HepG2 (cell line): ENCODE results near the gene PGAP3. TPM values are rescaled to one million over a fixed set of nuclear protein-coding genes. Genes with fewer than 3 reads are reported as not detected.

Experiments
- ATAC-seq: fragments of 200-7000 bp; cut with Tn5 transposase; 3 replicates; pipeline ENCODE4 v1.9.1; 2020; ENCODE audit warnings: mild to moderate bottlenecking, moderate library complexity
- BruUV-seq: library from RNA; stranded (reverse); fragments of 400-500 nt; replicated peaks from 2 replicates; lab custom pipeline; 2021; lab: Mats Ljungman, UMichigan
- CTCF ChIA-PET: fragments of 300-600 bp; formaldehyde crosslinking; extraction: SDS; loops from one replicate; lab custom pipeline; 2021; ENCODE audit warnings: low total read pairs, inconsistent platforms, low intra/inter-chr PET ratio; lab: Yijun Ruan, JAX
- POLR2A ChIA-PET: fragments of 350-600 bp; sonication (Branson Sonifier 250); formaldehyde crosslinking; loops from one replicate; lab custom pipeline; 2020; ENCODE audit warnings: antibody characterized with exemption, inconsistent platforms; lab: Yijun Ruan, JAX
- DNase-seq: peaks from one replicate; pipeline ENCODE4 v3.0.0-alpha.2; 2015; ENCODE audit warnings: low spot score
- FAIRE-seq: peaks from 3 replicates; lab custom pipeline; 2011; peaks lifted over from hg19 to GRCh38; lab: Jason Lieb, UNC
- H2AFZ ChIP-seq: one replicate; pipeline ENCODE4 v1.6.1; 2011; ENCODE audit warnings: low read length, inconsistent platforms
- H3K27ac ChIP-seq: fragments of 300-600 bp; 3 replicates; pipeline ENCODE4 v1.8.0; 2011; ENCODE audit warnings: mixed run types, mild to moderate bottlenecking, mixed read lengths, low read length, inconsistent platforms; ENCODE audit not compliant: insufficient read depth; ENCODE audit errors: extremely low read length
- H3K27me3 ChIP-seq, 2 experiments: fragments of 200-600 bp in 1 of 2; 2 replicates in 1 of 2; 3 replicates in 1 of 2; pipeline versions ENCODE4 v1.6.0 to v1.8.0; 2011; ENCODE audit warnings: low read length in 2 of 2, mild to moderate bottlenecking in 2 of 2, moderate library complexity in 2 of 2, inconsistent platforms in 1 of 2; ENCODE audit not compliant: insufficient read depth in 2 of 2, control insufficient read depth in 1 of 2
- H3K36me3 ChIP-seq, 2 experiments: fragments of 200-600 bp in 1 of 2; replicated peaks in 1 of 2; 2 replicates in 1 of 2; 3 replicates in 1 of 2; pipeline versions ENCODE4 v1.5.1 to v1.8.0; 2011; ENCODE audit warnings: low read length in 2 of 2, inconsistent platforms in 1 of 2; ENCODE audit not compliant: insufficient read depth in 2 of 2, control insufficient read depth in 1 of 2
- H3K4me1 ChIP-seq: 2 replicates; pipeline ENCODE4 v1.5.1; 2012; ENCODE audit warnings: low read length, inconsistent platforms; ENCODE audit not compliant: insufficient read depth
- H3K4me2 ChIP-seq: 2 replicates; pipeline ENCODE4 v1.6.0; 2011; ENCODE audit warnings: low read depth, low read length, inconsistent platforms
- H3K4me3 ChIP-seq, 3 experiments: fragments of 200-600 bp in 1 of 3; sonication (generic), shearing (Covaris generic) in 1 of 3; replicated peaks in 1 of 3; 2 replicates each; pipeline ENCODE4 v1.5.1; 2011 to 2016; ENCODE audit warnings: low read length in 3 of 3, inconsistent platforms in 2 of 3, low read depth in 2 of 3, mild to moderate bottlenecking in 2 of 3, control low read depth in 1 of 3, mixed read lengths in 1 of 3; ENCODE audit not compliant: insufficient read depth in 1 of 3
- H3K79me2 ChIP-seq: one replicate; pipeline ENCODE4 v1.6.1; 2011; ENCODE audit warnings: low read length, inconsistent platforms; ENCODE audit not compliant: insufficient read depth
- H3K9ac ChIP-seq: 2 replicates; pipeline ENCODE4 v1.6.0; 2011; ENCODE audit warnings: mild to moderate bottlenecking, low read depth, low read length, inconsistent platforms; ENCODE audit not compliant: insufficient read depth
- H3K9me3 ChIP-seq: 2 replicates; pipeline ENCODE4 v1.5.1; 2012; ENCODE audit warnings: mild to moderate bottlenecking, low read length
- H4K20me1 ChIP-seq: 2 replicates; pipeline ENCODE4 v1.6.0; 2011; ENCODE audit warnings: inconsistent platforms, mild to moderate bottlenecking, low read length, moderate library complexity; ENCODE audit not compliant: insufficient read depth
- ATF4 ChIP-seq, 2 experiments: fragments of 450-650 bp in 1 of 2; sonication (generic) in 1 of 2; formaldehyde crosslinking; IDR thresholded peaks; 2 replicates each; pipeline versions ENCODE4 v1.5.0 to v1.8.0; 2020 to 2022; ENCODE audit warnings: mild to moderate bottlenecking in 1 of 2, missing genetic modification reagents in 1 of 2
- EED ChIP-seq: sonication (generic); formaldehyde crosslinking; IDR thresholded peaks from 2 replicates; pipeline ENCODE4 v1.5.0; 2020; ENCODE audit warnings: mild to moderate bottlenecking, missing genetic modification reagents
- IRF2 ChIP-seq: IDR thresholded peaks from 2 replicates; pipeline ENCODE4 v1.6.1; 2018; ENCODE audit warnings: missing genetic modification reagents, missing compliant biosample characterization
- MLLT10 ChIP-seq: sonication (generic); formaldehyde crosslinking; IDR thresholded peaks from 2 replicates; pipeline ENCODE4 v1.4.0; 2020; ENCODE audit warnings: missing genetic modification reagents
- PAX8 ChIP-seq: sonication (generic); formaldehyde crosslinking; IDR thresholded peaks from 2 replicates; pipeline ENCODE4 v1.8.0; 2022; ENCODE audit warnings: mild to moderate bottlenecking, missing genetic modification reagents, borderline replicate concordance
- SAFB2 ChIP-seq: sonication (generic); formaldehyde crosslinking; IDR thresholded peaks from 2 replicates; pipeline ENCODE4 v1.5.1; 2020; ENCODE audit warnings: missing genetic modification reagents, low read depth, mild to moderate bottlenecking, borderline replicate concordance
- SNRNP70 ChIP-seq: fragments of 200-400 bp; formaldehyde crosslinking; IDR thresholded peaks from 2 replicates; pipeline ENCODE4 v1.6.1; 2017; ENCODE audit warnings: mild to moderate bottlenecking, low read depth, low read length, moderate library complexity
- SOX5 ChIP-seq: IDR thresholded peaks from 2 replicates; pipeline ENCODE4 v1.6.1; 2016; ENCODE audit warnings: borderline replicate concordance
- USF2 ChIP-seq, 2 experiments: sonication (generic) in 1 of 2; formaldehyde crosslinking in 1 of 2; IDR thresholded peaks; 2 replicates each; pipeline versions ENCODE4 v1.5.1 to v1.6.1; 2011 to 2020; ENCODE audit warnings: borderline replicate concordance in 1 of 2, low read depth in 1 of 2, low read length in 1 of 2, mild to moderate bottlenecking in 1 of 2, missing genetic modification reagents in 1 of 2, moderate library complexity in 1 of 2
- ZNF577 ChIP-seq: sonication (generic); formaldehyde crosslinking; IDR thresholded peaks from 2 replicates; pipeline ENCODE4 v1.4.0; 2020; ENCODE audit warnings: mild to moderate bottlenecking, low read depth, missing genetic modification reagents, borderline replicate concordance
- ZNF891 ChIP-seq: sonication (generic); formaldehyde crosslinking; IDR thresholded peaks from 2 replicates; pipeline ENCODE4 v1.5.0; 2020; ENCODE audit warnings: mild to moderate bottlenecking, missing genetic modification reagents
- WGBS: methylation state at CpG from one replicate; pipeline ENCODE4 v1.1.6; 2017; ENCODE audit warnings: low lambda C conversion rate; 5-methylcytosine and 5-hydroxymethylcytosine counted together
- in situ Hi-C: cut with HindIII; loops from 2 replicates; pipeline ENCODE4 v1.10.0; 2017; ENCODE audit warnings: low pct_unique_long_range_greater_than_20kb; ENCODE audit not compliant: extremely low pct_ligation_motif_present
- intact Hi-C: fragments of 100-400 bp; cut with micrococcal nuclease; formaldehyde crosslinking; loops from one replicate; pipeline ENCODE4 v1.10.0; 2022; ENCODE audit not compliant: unreplicated experiment
- polyA plus RNA-seq, 8 experiments: library from polyadenylated mRNA; depleted of rRNA in 3 of 8; stranded (reverse) in 7 of 8; unstranded in 1 of 8; fragments of >200 nt; fragmentation: Illumina TruSeq in 4 of 8; extraction: Trizol in 4 of 8; gene quantifications; 2 replicates each; pipeline versions ENCODE4 v1.2.1 to v1.2.3, GENCODE V29; 2011 to 2016; ENCODE audit warnings: low read depth in 4 of 8, missing spikeins in 1 of 8, mixed read lengths in 1 of 8; ENCODE audit not compliant: insufficient read depth in 1 of 8
- total RNA-seq, 5 experiments: library from RNA; depleted of rRNA; stranded (reverse); fragments of >200 nt; fragmentation: Illumina TruSeq; extraction: Trizol; gene quantifications; 2 replicates each; pipeline ENCODE4 v1.2.3, GENCODE V29; 2016; ENCODE audit warnings: low read depth in 1 of 5

Gene PGAP3
- total and polyA plus RNA-seq, 2 of the 13 experiments (the other 11 are each of a cell fraction or from before 2014, with no cell fraction given) = 11.9 to 14.6 TPM

DNA sequence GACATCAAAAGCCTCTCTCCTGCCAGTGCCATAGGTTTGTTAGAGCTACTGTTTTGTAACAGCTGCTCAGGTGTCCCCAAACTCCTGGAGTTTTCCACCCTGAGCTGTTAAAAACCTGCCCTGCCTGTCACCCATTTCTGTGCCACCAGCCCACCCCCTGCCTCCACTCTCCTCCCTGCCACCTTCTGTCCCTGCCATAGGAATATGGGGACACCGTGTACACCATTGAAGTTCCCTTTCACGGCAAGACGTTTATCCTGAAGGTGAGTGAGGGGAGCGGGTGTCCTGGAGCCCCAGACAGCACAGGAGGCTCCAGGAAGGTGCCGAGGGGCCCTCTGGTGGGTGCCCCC, 27.9 kb downstream of the PGAP3 start:
- no TSS peak for BruUV-seq
- DNase-seq (no peak), FAIRE-seq (no peak), ATAC-seq (no peak)
- Histone ChIP-seq H2AFZ (no peak overlapping the region), H4K20me1 (no peaks in the 10 kb centered on the region), H3K4me2 (no peak overlapping the region), H3K79me2 (no peaks in the 10 kb centered on the region), H3K4me3 (no peak overlapping the region), H3K27me3 (no peaks in the 10 kb centered on the region), H3K4me1 (peaks cover 21% of the 10 kb centered on the region), H3K36me3 (peaks cover 22 to 27% of the 10 kb centered on the region in 2 experiments; a peak in 4 of 5 replicates), H3K27ac (no peak overlapping the region), H3K9ac (no peak overlapping the region), H3K9me3 (no peaks in the 10 kb centered on the region)
- intact Hi-C loops = no loop called here
- TF ChIP-seq ZNF577 (CRISPR knock-in tag) (no peak), SNRNP70 (no peak), IRF2 (CRISPR knock-in tag) (no peak), PAX8 (CRISPR knock-in tag) (no peak), SOX5 (CRISPR knock-in tag) (no peak), ATF4 (CRISPR knock-in tag; IDR thresholded peaks at IDR 0.05) (no peak), EED (CRISPR knock-in tag) (no peak), SAFB2 (CRISPR knock-in tag) (no peak), MLLT10 (CRISPR knock-in tag) (no peak), ZNF891 (CRISPR knock-in tag) (no peak), USF2 (IDR thresholded peaks at IDR 0.05; ENCODE audit: low read depth, low read length) (no peak), USF2 (CRISPR knock-in tag; IDR thresholded peaks at IDR 0.05; ENCODE audit: borderline replicate concordance) (no peak)
- ChIA-PET CTCF (no interaction called here), POLR2A (no interaction called here)
- in situ Hi-C loops = no loop called here
- 91% methylated on average over 5 of the region's 5 CpGs for WGBS
